NCI-H524 treated with DMSO at 0.1 percent for 48 hours (cell line): ENCODE measurements around the gene NRP2.

Source experiments
- DNase-seq: peaks from one replicate; lab custom pipeline; 2025; lab: John Stamatoyannopoulos, UW

NRP2 gene

GRCh38 chr2:205660521-205661124 is 21.7 kb upstream of the NRP2 start:
- DNase-seq, result no peak

GRCh38 chr2:205661281-205661680 is 21.0 kb upstream of the NRP2 start:
- DNase-seq, result no peak

- DNase-seq, result no peak
Measured at GRCh38 chr2:205662206-205662965, 19.9 kb upstream of the NRP2 start.

GRCh38 chr2:205665791-205666190 is 16.5 kb upstream of the NRP2 start:
- DNase-seq, result no peak

DNA sequence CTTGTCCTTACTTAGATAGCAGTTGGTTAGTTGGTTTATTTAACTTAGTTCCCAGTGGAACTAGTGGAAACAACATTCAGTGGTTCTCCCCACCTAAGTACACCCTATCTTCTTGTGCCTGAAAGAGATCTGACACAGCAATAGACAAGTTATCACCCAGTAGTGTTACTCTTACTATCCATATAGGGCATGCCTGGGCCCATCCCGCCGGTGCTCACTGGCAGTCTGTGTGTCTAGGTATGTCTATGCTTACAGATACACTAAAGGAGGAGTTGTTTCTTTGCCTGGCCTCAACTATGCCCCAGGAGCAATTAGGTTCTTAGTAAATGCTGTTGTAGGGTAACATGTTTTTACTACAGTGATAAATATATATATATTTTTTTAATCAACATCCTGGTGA is 12.0 kb upstream of the NRP2 start:
- no peak for DNase-seq

DNA sequence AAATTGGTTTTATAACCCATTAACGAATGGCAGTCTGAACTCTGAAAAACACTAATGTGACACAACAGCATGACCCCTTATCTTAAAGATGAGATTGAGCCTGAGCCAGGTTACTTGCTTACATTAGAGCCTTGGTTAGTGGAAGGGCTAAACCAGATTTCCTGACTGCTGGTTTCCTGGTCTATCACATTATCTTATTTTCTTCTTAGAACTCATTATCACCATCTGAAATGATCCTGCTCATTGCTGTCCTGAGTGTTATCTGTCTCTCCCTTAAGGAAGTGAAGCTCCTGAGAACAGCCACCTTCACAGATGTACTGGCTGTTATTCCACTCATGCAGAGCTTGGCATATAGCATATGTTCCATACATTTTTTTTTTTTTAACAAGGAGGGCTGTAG is 9.0 kb upstream of the NRP2 start:
- DNase-seq, result no peak

DNA sequence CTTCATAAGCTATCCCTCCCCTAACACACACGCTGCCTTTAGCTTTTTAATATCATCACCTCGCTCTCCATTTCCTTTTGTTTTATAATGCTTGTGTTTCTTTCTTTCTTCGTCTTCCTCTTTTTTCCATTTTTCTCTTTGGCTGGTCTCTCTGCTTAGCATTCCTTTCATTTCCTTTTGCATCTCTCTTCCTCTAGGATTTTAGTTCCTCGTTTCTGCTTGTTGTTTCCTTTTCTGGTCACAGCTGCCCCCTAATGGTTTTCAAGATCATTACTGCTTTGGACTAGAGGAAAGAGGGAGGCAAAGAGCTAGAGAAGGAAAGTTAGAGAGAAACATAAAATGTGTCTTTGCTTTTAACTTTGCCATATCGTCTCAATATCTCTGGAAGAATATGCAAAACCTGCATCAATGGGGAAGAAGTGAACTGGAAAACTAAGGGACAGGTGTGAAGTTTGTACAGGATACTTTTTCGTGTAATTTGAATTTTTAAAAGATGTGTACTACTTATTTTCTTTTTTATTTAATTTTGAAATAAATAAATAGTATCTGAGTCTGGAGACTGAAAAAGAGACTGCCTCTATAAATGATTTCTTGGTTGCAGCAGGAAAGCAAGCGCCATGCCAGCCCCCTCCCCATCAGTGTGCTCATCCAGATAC is 6.3 kb upstream of the NRP2 start:
- no peak for DNase-seq

DNA sequence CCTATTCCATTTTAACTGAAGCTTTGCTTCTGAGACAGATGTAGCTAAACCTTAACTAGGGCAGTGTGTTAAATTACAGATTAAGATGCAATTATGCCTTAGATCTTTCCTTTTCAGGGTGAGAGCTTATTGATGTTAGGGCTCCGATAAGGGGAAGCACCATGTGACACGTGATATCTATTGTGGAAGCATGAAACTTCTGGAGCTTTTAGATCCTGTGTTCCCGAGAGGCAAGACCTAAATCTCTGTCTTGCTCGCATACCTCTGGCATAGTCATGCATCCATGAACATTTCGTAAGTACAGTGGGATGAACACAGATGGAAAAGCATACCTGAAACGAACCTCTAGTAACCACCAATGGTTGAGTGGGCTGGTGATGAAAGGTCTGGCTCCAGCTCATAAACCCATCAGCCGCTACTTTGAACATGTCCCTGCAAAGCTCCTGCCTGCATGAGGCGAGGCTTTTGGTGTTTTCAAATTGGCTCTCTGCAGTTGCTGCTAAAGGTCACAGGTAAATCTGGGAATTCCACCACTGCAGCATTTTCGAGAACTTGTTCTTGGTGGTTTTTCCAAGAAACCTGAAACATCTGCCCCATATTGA is 3.7 kb upstream of the NRP2 start:
- DNase-seq, result no peak

- DNase-seq, result no peak
Measured at GRCh38 chr2:205679410-205680009, 2.8 kb upstream of the NRP2 start.

GRCh38 chr2:205680067-205680466 is 2.2 kb upstream of the NRP2 start:
- DNase-seq, result peak; percentile 78

GRCh38 chr2:205680903-205681302 is 1.4 kb upstream of the NRP2 start:
- DNase-seq, result no peak

DNA sequence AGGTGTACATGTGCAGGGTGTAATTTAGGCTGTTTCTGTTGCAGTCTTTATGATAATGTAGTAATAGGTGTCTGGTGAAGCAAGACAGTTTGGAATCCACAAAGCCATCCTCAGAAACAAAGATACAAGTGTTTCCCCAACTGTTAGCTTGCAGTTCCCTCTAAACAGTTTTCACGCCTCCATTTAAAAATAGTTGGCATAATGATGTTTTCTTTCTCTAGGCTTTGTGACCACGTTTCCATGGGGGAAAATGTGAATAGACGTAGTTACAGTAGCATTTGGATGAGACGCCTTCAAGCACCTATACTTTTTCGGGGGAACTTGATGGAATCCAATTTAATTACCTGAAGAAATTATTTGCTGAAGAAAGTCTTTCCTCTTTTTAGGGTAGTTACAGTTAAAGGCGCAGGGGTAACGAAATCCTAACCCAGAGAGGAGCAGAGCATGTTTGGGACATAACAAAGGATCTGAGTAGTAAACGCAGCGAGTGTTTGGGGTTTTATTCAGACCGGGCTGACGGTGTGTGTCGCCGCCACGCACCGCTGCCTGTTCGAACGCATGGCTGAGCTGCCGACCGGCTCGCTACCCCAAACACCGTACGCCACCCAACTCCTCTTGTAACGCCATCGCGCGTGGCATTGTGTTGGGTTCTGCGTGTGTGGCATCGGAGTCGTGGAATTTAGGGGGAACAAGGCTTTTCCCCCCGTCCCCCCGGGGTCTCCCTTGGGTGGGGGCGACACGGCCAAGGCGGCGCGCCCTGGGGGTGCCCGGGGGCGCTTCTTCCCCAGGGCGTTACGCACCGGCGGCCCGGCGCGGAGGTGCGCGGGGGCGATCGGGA is 681 bp upstream of the NRP2 start:
- no peak for DNase-seq

DNA sequence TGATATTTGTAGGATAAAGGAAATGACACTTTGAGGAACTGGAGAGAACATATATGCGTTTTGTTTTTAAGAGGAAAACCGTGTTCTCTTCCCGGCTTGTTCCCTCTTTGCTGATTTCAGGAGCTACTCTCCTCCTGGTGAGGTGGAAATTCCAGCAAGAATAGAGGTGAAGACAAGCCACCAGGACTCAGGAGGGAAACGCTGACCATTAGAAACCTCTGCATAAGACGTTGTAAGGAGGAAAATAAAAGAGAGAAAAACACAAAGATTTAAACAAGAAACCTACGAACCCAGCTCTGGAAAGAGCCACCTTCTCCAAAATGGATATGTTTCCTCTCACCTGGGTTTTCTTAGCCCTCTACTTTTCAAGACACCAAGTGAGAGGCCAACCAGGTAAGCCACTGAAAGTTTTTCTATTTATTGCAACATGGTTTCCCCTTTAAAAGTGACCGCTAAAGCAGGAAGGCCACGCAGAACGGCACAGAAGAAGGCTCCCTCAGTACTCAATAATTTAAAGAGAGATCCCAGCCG is 735 bp downstream of the NRP2 start:
- no peak for DNase-seq

GRCh38 chr2:205683502-205684367 is 1.4 kb downstream of the NRP2 start:
- DNase-seq, result no peak

DNA sequence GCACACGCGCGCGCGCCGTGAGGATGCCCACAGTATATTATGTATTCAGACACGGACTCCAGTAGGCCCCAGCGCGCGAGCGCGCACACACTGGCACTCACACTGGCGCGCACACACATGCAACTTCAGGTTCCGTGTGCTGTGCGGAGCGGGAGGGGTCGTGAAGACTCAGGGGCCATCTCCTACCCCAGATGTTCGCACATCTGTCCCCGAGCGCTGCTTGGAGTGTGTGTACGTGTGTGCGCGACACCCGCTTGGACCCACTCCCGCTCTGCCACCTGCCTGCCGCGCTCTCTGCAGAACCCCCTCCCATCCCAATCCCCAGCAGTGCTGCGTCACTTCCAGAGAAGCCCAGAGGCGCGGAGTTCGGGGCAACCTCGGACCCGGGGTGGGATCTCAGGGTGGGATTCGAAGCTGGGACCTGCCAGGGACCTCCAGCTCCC is 2.6 kb downstream of the NRP2 start:
- no peak for DNase-seq

DNA sequence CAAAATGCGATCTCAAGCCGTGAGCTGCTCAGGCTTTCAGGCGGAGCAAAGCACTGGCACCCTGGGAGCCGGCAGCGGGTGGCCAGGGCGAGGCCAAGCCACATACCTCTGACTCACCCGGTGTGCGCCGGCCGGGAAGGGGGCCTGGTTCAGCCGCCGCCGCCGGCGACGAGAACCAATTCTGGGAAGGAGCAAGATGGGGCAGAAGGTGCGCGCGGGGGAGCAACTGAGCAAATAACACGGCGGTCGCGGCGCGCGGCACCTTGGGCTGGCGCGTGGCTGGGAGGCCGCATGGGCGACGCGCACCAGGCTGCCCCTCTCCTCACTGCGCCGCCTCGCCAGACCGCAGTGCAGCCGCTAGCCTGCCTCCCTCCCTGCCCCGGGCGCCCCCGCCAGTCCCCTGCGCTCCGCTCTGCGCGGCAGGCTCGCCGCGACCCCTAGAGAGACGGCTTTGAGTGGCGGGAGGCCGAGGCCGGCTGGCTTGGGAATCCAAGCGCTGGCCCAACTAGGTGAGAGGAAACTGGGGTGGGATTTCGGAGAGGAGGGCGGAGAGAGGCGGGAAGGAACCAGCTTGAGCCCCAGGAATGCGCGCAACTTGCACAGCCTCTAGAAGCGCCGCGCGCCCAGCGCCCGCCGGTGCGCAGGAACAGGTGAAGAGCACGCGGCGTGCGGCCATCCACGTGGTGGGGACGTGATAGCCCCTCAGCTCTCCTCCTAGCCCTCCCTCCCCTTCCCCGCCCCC is 3.2 kb downstream of the NRP2 start:
- no peak for DNase-seq

DNA sequence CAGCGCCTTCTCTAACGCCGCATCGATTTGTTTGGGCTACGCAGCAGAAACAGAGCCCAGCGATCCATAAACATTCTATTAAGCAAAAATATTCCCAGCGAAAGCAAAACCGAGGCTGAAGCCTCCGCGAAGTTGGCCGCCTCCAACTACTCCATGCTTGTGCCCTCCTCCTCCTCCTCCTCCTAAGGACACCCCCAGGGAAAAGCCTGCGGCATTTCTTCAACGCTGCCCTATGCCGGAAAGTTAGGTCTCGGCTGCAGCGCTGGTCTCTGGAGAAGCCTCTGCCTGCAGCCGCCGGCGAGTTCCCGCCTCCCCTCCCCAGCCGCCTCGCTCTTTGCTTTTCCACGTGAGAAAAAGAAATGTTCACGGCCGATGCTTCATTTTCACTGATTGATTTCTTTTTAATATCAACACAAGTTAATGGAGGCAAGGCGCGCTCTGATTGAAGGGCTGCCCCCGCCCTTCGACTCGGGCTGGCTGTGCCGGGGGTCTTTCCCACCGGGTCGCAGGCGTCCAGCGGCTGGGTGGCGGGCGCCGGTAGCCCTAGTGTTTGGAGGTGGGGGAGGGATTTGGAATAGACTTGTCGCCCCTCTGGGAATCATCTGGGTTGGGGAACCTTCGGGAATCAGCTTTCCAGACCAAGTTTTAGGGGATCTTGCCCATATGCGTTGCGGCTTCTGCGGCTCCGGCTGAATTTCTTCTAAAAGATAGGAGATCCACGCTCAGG is 3.9 kb downstream of the NRP2 start:
- no peak for DNase-seq

- no peak for DNase-seq
Measured at GRCh38 chr2:205686783-205687640, 4.7 kb downstream of the NRP2 start.
